ENCODE results near the gene DYDC1. TPM values are rescaled to one million over a fixed set of nuclear protein-coding genes. Genes with fewer than 3 reads are reported as not detected.
A peak's percentile ranks its signal among the peaks of the same experiment; 100 is the strongest.

DYDC1 gene
- total and polyA plus RNA-seq, 2 experiments from 2014 or later = not detected

GRCh38 chr10:80333983-80334382, 22.6 kb downstream of the DYDC1 start (continued):
- TF ChIP-seq, protein P1, sequence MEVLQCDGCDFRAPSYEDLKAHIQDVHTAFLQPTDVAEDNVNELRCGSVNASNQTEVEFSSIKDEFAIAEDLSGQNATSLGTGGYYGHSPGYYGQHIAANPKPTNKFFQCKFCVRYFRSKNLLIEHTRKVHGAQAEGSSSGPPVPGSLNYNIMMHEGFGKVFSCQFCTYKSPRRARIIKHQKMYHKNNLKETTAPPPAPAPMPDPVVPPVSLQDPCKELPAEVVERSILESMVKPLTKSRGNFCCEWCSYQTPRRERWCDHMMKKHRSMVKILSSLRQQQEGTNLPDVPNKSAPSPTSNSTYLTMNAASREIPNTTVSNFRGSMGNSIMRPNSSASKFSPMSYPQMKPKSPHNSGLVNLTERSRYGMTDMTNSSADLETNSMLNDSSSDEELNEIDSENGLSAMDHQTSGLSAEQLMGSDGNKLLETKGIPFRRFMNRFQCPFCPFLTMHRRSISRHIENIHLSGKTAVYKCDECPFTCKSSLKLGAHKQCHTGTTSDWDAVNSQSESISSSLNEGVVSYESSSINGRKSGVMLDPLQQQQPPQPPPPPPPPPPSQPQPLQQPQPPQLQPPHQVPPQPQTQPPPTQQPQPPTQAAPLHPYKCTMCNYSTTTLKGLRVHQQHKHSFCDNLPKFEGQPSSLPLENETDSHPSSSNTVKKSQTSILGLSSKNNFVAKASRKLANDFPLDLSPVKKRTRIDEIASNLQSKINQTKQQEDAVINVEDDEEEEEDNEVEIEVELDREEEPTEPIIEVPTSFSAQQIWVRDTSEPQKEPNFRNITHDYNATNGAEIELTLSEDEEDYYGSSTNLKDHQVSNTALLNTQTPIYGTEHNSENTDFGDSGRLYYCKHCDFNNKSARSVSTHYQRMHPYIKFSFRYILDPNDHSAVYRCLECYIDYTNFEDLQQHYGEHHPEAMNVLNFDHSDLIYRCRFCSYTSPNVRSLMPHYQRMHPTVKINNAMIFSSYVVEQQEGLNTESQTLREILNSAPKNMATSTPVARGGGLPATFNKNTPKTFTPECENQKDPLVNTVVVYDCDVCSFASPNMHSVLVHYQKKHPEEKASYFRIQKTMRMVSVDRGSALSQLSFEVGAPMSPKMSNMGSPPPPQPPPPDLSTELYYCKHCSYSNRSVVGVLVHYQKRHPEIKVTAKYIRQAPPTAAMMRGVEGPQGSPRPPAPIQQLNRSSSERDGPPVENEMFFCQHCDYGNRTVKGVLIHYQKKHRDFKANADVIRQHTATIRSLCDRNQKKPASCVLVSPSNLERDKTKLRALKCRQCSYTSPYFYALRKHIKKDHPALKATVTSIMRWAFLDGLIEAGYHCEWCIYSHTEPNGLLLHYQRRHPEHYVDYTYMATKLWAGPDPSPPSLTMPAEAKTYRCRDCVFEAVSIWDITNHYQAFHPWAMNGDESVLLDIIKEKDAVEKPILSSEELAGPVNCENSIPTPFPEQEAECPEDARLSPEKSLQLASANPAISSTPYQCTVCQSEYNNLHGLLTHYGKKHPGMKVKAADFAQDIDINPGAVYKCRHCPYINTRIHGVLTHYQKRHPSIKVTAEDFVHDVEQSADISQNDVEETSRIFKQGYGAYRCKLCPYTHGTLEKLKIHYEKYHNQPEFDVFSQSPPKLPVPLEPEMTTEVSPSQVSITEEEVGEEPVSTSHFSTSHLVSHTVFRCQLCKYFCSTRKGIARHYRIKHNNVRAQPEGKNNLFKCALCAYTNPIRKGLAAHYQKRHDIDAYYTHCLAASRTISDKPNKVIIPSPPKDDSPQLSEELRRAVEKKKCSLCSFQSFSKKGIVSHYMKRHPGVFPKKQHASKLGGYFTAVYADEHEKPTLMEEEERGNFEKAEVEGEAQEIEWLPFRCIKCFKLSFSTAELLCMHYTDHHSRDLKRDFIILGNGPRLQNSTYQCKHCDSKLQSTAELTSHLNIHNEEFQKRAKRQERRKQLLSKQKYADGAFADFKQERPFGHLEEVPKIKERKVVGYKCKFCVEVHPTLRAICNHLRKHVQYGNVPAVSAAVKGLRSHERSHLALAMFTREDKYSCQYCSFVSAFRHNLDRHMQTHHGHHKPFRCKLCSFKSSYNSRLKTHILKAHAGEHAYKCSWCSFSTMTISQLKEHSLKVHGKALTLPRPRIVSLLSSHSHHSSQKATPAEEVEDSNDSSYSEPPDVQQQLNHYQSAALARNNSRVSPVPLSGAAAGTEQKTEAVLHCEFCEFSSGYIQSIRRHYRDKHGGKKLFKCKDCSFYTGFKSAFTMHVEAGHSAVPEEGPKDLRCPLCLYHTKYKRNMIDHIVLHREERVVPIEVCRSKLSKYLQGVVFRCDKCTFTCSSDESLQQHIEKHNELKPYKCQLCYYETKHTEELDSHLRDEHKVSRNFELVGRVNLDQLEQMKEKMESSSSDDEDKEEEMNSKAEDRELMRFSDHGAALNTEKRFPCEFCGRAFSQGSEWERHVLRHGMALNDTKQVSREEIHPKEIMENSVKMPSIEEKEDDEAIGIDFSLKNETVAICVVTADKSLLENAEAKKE (CRISPR knock-in tag; IDR thresholded peaks at IDR 0.05) = no peak

DNA sequence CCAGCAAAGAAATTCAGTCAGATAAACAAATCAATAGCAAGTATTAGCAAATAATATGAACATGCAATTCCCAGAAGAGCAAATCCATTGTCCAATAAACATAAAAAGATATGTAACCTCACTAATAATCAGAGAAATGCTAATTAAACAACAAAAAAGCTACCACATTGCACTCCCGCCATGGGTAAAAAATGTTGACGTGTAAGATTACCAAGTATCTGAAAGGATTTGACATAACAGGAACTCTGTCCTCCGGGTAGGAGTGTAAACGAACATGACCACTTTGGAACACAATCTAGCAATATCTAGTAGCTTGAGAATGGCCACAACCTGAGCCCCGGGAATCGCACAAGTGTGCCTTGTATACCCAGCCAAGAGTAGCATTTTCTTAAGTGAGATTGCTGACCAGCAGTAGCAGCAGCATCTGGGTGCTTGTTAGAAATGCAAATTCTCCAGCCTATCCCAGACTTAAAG, 31.6 kb downstream of the DYDC1 start:
- Histone ChIP-seq H3K4me1 (ENCODE audit: insufficient read depth) (peaks cover 8% of the 10 kb centered on the region), H4K20me1 (replicated peaks; ENCODE audit: insufficient read depth) (no peaks in the 10 kb centered on the region), H3K27ac (ENCODE audit: low read depth) (no peak overlapping the region), H3K4me2 (no peak overlapping the region), H3K36me3 (ENCODE audit: insufficient read depth) (no peaks in the 10 kb centered on the region), H3K79me2 (replicated peaks; ENCODE audit: insufficient read depth) (no peaks in the 10 kb centered on the region), H3K4me3 (no peak overlapping the region), H3K9me2 (ENCODE audit: insufficient read depth) (peaks cover 2% of the 10 kb centered on the region; the same call in 1 of the 2 replicates), H3K27me3 (ENCODE audit: insufficient read depth) (no peaks in the 10 kb centered on the region), H2AFZ (peak overlapping the region; percentile 35), H3F3A (replicated peaks; ENCODE audit: low read depth) (no peaks in the 10 kb centered on the region)
- no peaks in the 10 kb centered on the region for H3K27me3 Mint-ChIP-seq (ENCODE audit: insufficient read depth, low read depth, poor library complexity)
- H3K36me3 Mint-ChIP-seq (ENCODE audit: low read depth) = no peaks in the 10 kb centered on the region
- ATAC-seq = peak; percentile 54; the same call in 2 of the 3 replicates
- no peak overlapping the region for H3K27ac Mint-ChIP-seq
- no peak overlapping the region for H3K4me3 Mint-ChIP-seq
- H3K4me1 Mint-ChIP-seq = peaks cover 4% of the 10 kb centered on the region; the same call in 2 of the 3 replicates
- DNase-seq (ENCODE audit: low spot score) = peak; percentile 34
- H3K9me3 Mint-ChIP-seq = no peaks in the 10 kb centered on the region
- no peak for TF ChIP-seq CTCF (conservative IDR thresholded peaks at IDR 0.05; ENCODE audit: low read depth in 2 of 2)
- no peak for TF ChIP-seq STAT1 (IDR thresholded peaks at IDR 0.05; ENCODE audit: unreplicated experiment)
- TF ChIP-seq NANOG (IDR thresholded peaks at IDR 0.05; ENCODE audit: borderline replicate concordance) = no peak
- TF ChIP-seq JUNB (IDR thresholded peaks at IDR 0.05; ENCODE audit: unreplicated experiment) = no peak
- TF ChIP-seq, protein P1 (CRISPR knock-in tag; IDR thresholded peaks at IDR 0.05) = no peak
- TF ChIP-seq CREB1 (CRISPR knock-in tag; IDR thresholded peaks at IDR 0.05; ENCODE audit: low read depth) = no peak

All from GM23338 (cell line).